ENCODE data around the gene XRCC2.

DNA sequence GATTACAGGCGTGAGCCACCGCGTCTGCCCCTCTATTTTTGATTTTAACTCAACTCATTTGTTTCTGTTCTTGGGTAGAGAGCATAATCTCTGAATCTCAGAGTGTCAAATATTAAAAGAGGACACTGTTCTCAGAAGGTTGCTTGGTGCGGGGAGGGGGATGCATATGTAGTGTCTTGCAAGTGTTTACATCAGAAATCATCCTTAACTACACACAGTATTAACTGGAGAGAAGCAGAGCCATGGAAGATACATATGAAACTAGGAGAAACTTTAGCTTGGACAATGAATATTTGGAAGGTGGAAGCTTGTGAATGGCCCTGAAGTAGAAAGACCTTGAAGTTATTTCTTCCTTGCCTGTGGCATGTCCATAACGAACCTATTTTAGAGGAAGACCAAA, 57.5 kb downstream of the XRCC2 start:
- TF ChIP-seq, protein P1, sequence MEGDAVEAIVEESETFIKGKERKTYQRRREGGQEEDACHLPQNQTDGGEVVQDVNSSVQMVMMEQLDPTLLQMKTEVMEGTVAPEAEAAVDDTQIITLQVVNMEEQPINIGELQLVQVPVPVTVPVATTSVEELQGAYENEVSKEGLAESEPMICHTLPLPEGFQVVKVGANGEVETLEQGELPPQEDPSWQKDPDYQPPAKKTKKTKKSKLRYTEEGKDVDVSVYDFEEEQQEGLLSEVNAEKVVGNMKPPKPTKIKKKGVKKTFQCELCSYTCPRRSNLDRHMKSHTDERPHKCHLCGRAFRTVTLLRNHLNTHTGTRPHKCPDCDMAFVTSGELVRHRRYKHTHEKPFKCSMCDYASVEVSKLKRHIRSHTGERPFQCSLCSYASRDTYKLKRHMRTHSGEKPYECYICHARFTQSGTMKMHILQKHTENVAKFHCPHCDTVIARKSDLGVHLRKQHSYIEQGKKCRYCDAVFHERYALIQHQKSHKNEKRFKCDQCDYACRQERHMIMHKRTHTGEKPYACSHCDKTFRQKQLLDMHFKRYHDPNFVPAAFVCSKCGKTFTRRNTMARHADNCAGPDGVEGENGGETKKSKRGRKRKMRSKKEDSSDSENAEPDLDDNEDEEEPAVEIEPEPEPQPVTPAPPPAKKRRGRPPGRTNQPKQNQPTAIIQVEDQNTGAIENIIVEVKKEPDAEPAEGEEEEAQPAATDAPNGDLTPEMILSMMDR (IDR thresholded peaks at IDR 0.05) = no peak
- TF ChIP-seq POLR2A (IDR thresholded peaks at IDR 0.05) = no peak
- no peak for TF ChIP-seq EP300 (IDR thresholded peaks at IDR 0.05)
